ENCODE measurements around the gene MYMX. TPM values are rescaled to one million over a fixed set of nuclear protein-coding genes. Genes with fewer than 3 reads are reported as not detected.

Gene MYMX
- total RNA-seq, 1 donor from 2014 or later: not detected

DNA sequence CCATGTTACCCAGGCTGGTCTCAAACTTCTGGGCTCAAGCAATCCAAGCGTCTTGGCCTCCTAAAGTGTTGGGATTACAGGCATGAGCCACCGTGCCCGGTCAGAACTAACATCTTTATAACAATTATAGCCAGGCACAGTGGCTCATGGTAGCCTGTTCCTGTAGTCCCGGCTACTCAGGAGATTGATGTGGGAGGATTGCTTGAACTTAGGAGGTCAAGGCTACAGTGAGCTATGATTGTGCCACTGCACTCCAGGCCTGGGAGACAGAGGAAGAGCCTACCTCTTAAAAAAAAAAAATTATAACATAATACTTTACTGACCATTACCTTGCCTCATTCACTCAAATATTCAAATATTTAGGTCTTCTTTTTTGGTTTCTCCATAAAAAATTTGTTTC lies 16.8 kb upstream of the MYMX start:
- H3K27ac Mint-ChIP-seq (ENCODE audit: unreplicated experiment): no peak overlapping the region
- no peak overlapping the region for H3K4me3 Mint-ChIP-seq
- TF ChIP-seq, protein P1, sequence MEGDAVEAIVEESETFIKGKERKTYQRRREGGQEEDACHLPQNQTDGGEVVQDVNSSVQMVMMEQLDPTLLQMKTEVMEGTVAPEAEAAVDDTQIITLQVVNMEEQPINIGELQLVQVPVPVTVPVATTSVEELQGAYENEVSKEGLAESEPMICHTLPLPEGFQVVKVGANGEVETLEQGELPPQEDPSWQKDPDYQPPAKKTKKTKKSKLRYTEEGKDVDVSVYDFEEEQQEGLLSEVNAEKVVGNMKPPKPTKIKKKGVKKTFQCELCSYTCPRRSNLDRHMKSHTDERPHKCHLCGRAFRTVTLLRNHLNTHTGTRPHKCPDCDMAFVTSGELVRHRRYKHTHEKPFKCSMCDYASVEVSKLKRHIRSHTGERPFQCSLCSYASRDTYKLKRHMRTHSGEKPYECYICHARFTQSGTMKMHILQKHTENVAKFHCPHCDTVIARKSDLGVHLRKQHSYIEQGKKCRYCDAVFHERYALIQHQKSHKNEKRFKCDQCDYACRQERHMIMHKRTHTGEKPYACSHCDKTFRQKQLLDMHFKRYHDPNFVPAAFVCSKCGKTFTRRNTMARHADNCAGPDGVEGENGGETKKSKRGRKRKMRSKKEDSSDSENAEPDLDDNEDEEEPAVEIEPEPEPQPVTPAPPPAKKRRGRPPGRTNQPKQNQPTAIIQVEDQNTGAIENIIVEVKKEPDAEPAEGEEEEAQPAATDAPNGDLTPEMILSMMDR (conservative IDR thresholded peaks at IDR 0.05): no peak
- peaks cover 3% of the 10 kb centered on the region for H3K27me3 Mint-ChIP-seq (ENCODE audit: low read depth)
- no peak for DNase-seq (ENCODE audit: low read depth, low spot score)
- H3K4me1 Mint-ChIP-seq: peaks cover 19% of the 10 kb centered on the region
- no peaks in the 10 kb centered on the region for H3K9me3 Mint-ChIP-seq
- no peaks in the 10 kb centered on the region for H3K36me3 Mint-ChIP-seq (ENCODE audit: low read depth)

DNA sequence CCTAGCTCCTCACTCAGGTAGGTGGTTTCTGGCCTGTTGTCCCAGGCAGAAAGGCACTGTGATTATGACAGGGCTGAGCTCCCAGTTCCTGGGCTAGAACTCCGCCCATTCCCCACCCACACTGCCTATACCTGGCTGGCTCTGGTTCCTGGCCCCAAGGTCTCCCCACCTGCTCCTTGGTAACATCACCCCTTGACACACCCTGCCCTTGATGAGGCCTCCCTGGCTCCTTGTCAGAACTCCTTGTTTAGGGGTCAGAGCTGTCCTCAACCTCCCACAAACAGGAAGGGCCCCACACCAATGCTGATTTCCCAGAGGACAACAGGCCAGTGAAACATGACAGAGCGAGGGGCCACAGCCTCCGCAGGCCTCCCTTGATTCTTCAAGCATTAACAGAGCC lies 15.5 kb upstream of the MYMX start:
- DNase-seq (ENCODE audit: low read depth, low spot score): no peak

DNA sequence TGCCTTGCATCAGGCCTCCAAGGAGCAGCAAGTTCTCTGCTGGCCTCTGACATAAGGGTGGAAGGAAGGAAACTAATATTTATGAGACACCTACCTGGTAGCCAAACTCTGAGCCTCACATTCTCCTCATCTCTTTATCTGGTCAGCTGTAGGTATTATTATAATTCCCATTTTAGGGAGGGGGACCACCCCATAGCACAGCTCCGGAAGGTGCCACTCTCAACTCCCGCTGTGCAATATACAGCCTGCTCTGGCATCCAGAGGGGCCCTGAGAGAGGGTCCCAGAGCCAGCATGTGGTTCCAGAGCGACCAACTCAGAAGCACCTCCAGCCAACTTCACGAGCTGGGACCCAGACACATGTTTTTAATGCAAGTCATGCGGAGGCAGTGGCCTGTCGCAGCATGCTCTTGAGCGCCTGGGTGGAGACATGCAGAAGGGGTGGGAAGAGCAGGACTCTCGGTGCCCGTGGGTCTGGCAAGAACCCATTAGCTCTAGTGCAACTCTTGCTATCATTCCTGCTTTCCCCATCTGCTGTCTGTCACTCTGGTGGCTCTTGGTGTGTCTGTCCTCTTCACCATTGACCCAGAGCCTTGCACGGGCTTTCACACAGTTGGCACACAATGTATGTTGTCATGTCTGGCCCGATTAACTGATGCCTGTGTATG lies 15.0 kb upstream of the MYMX start:
- Mint-ChIP-seq H3K27ac (ENCODE audit: unreplicated experiment) (peak overlapping the region; percentile 35), H3K9me3 (no peaks in the 10 kb centered on the region), H3K4me3 (no peak overlapping the region), H3K27me3 (ENCODE audit: low read depth) (peaks cover 3% of the 10 kb centered on the region), H3K4me1 (peaks cover 24% of the 10 kb centered on the region), H3K36me3 (ENCODE audit: low read depth) (no peaks in the 10 kb centered on the region)
- TF ChIP-seq, protein P1 (conservative IDR thresholded peaks at IDR 0.05): no peak
- DNase-seq (ENCODE audit: low read depth, low spot score): no peak

More for the DNA sequence above, 15.5 kb upstream of the MYMX start:
- Mint-ChIP-seq H3K9me3 (no peaks in the 10 kb centered on the region), H3K27me3 (ENCODE audit: low read depth) (peaks cover 3% of the 10 kb centered on the region), H3K36me3 (ENCODE audit: low read depth) (no peaks in the 10 kb centered on the region), H3K4me1 (peaks cover 19% of the 10 kb centered on the region), H3K4me3 (no peak overlapping the region), H3K27ac (ENCODE audit: unreplicated experiment) (peak overlapping the region; percentile 43)
- TF ChIP-seq, protein P1 (conservative IDR thresholded peaks at IDR 0.05): no peak

DNA sequence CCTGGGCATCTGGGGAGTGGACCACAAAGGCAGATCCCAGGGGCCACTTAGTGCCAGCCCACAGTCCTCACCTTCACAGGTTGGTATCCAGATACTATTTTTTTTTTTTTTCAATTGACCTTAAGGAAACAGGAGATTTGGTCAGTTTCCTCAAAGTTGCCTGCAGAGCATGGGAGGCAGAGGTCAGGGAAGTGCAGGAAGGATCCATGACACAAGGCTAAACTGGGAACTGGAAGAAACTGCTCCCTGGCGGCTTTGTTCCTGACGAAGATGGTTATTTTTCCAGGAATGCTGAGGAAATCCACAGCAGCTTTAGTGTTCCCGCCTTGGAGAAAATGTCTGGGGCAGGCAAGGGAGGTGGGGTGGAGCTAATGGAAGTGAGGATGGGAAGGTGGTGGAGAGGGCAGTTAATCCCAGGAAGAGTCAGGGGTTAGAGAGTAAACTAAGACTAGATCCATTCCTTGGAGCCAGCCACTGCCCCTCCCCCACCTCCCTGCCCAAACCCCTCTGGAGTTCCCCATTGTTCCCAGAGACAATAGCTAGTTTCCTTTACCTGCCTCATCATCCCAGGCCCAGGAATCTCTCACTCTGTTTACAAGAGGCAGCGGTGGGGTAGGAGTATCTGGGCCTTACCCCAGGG lies 14.3 kb upstream of the MYMX start:
- peaks cover 3% of the 10 kb centered on the region for H3K27me3 Mint-ChIP-seq (ENCODE audit: low read depth)
- no peaks in the 10 kb centered on the region for H3K9me3 Mint-ChIP-seq
- no peak overlapping the region for H3K4me3 Mint-ChIP-seq
- H3K27ac Mint-ChIP-seq (ENCODE audit: unreplicated experiment): peak overlapping the region; percentile 91
- DNase-seq (ENCODE audit: low read depth, low spot score): no peak
- H3K36me3 Mint-ChIP-seq (ENCODE audit: low read depth): no peaks in the 10 kb centered on the region
- TF ChIP-seq, protein P1 (conservative IDR thresholded peaks at IDR 0.05): no peak
- H3K4me1 Mint-ChIP-seq: peaks cover 30% of the 10 kb centered on the region

DNA sequence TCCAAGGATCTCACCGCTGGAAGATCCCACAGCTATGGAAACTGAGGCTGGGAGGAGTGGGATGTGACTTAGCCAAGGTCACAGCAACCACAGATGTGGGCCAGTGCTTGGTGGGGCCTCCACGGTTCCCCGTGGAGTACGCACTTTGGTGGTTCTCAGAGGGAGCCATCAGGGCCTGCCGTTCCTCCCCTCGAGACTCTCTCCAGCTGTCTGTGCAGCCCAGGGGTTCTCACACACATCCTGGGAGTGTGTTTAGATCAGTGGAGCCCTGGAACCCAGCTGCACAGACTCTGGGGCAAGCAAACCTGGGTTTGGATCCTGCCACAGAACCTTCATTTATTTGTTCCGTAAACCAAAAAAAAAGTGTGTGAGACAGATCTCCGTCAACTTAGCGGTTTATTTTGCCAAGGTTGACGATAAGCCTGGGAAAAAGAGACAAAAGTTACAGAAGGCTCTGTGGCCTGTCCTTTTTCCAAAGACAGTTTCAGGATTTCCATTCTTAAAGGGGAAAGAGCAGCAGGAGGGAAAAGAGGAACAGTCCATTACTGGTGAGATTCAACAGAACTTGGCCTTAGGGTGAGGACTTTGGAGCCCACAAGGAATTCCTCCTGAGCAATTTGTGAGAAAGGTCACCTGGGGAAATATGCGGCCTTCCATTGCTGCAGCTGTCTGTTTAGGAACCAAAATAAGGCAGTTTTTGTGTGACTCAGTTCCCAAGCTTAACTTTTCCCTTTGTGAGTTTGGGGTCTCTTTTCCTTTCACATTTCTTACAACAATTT lies 13.6 kb upstream of the MYMX start:
- Mint-ChIP-seq H3K27ac (ENCODE audit: unreplicated experiment) (no peak overlapping the region), H3K36me3 (ENCODE audit: low read depth) (no peaks in the 10 kb centered on the region), H3K9me3 (no peaks in the 10 kb centered on the region), H3K27me3 (ENCODE audit: low read depth) (peaks cover 3% of the 10 kb centered on the region), H3K4me1 (peaks cover 31% of the 10 kb centered on the region), H3K4me3 (no peak overlapping the region)
- no peak for DNase-seq (ENCODE audit: low read depth, low spot score)
- TF ChIP-seq, protein P1 (conservative IDR thresholded peaks at IDR 0.05): no peak
